OCI-LY7 (cell line): ENCODE measurements around the gene C1QTNF2. TPM values are rescaled to one million over a fixed set of nuclear protein-coding genes. Genes with fewer than 3 reads are reported as not detected.

Source experiments
- BruUV-seq: library from RNA; stranded (reverse); fragments of 400-500 nt; replicated peaks from 2 replicates; lab custom pipeline; 2021; lab: Mats Ljungman, UMichigan
- CTCF ChIA-PET: fragments of 300-600 bp; sonication (Branson Sonifier 250); formaldehyde crosslinking; loops from one replicate; lab custom pipeline; 2022; ENCODE audit warnings: antibody characterized with exemption; ENCODE audit not compliant: unreplicated experiment; lab: Charles Lee
- POLR2A ChIA-PET: fragments of 300-600 bp; sonication (Branson Sonifier 250); formaldehyde crosslinking; loops from one replicate; lab custom pipeline; 2022; ENCODE audit warnings: antibody characterized with exemption; lab: Charles Lee
- DNase-seq: peaks from one replicate; pipeline ENCODE4 v3.0.0-alpha.2; 2015; ENCODE audit warnings: low spot score
- H2AFZ ChIP-seq: fragments of 200-600 bp; sonication (generic), shearing (Covaris generic); 2 replicates; pipeline ENCODE4 v1.6.1; 2014; ENCODE audit warnings: mild to moderate bottlenecking, antibody characterized with exemption, low read length, moderate library complexity
- H3K27ac ChIP-seq: fragments of 200-600 bp; sonication (generic); 2 replicates; pipeline ENCODE4 v1.5.1; 2014; ENCODE audit warnings: mixed run types, low read depth, mild to moderate bottlenecking, moderate library complexity, low read length, inconsistent platforms; ENCODE audit not compliant: poor library complexity, severe bottlenecking
- H3K36me3 ChIP-seq: fragments of 200-600 bp; sonication (generic); 2 replicates; pipeline ENCODE4 v1.6.1; 2014; ENCODE audit warnings: mild to moderate bottlenecking, antibody characterized with exemption, low read length, moderate library complexity, mixed read lengths; ENCODE audit not compliant: insufficient read depth
- H3K4me1 ChIP-seq: fragments of 200-600 bp; sonication (generic); 2 replicates; pipeline ENCODE4 v1.5.1; 2014; ENCODE audit warnings: mild to moderate bottlenecking, low read length; ENCODE audit not compliant: insufficient read depth, poor library complexity, severe bottlenecking
- H3K4me2 ChIP-seq: fragments of 200-600 bp; sonication (generic); 2 replicates; pipeline ENCODE4 v1.6.1; 2014; ENCODE audit warnings: mild to moderate bottlenecking, low read length
- H3K4me3 ChIP-seq: fragments of 200-600 bp; sonication (generic); 2 replicates; pipeline ENCODE4 v1.5.1; 2014; ENCODE audit warnings: mild to moderate bottlenecking, low read depth, low read length; ENCODE audit not compliant: poor library complexity, severe bottlenecking
- H3K79me2 ChIP-seq: fragments of 200-600 bp; sonication (generic); 2 replicates; pipeline ENCODE4 v1.6.1; 2016; ENCODE audit warnings: low read depth, mild to moderate bottlenecking, low read length, moderate library complexity, mixed read lengths; ENCODE audit not compliant: insufficient read depth
- H3K9me2 ChIP-seq: fragments of 200-600 bp; sonication (generic); 2 replicates; pipeline ENCODE4 v1.6.1; 2016; ENCODE audit warnings: mild to moderate bottlenecking, low read length, mixed read lengths; ENCODE audit not compliant: insufficient read depth
- H3K9me3 ChIP-seq: fragments of 200-600 bp; sonication (generic); 2 replicates; pipeline ENCODE4 v1.6.1; 2014; ENCODE audit warnings: mild to moderate bottlenecking, mixed run types, low read length, mixed read lengths
- H4K20me1 ChIP-seq: fragments of 200-600 bp; sonication (generic); 2 replicates; pipeline ENCODE4 v1.6.1; 2014; ENCODE audit warnings: mild to moderate bottlenecking, antibody characterized with exemption, low read length, moderate library complexity, mixed read lengths; ENCODE audit not compliant: insufficient read depth
- EZH2phosphoT487 ChIP-seq: fragments of 200-600 bp; sonication (generic); IDR thresholded peaks from 2 replicates; pipeline ENCODE4 v1.6.1; 2018; ENCODE audit warnings: low read depth, borderline replicate concordance, mild to moderate bottlenecking, mixed run types, antibody characterized with exemption, low read length, moderate library complexity, mixed read lengths
- intact Hi-C: fragments of 100-400 bp; cut with micrococcal nuclease; formaldehyde crosslinking; loops from one replicate; pipeline ENCODE4 v1.10.0; 2022; ENCODE audit not compliant: unreplicated experiment
- total RNA-seq, 2 experiments: library from RNA; depleted of rRNA in 1 of 2; stranded (reverse); fragments of >200 nt in 1 of 2; shearing (Covaris generic) in 1 of 2; gene quantifications; 2 replicates each; pipeline ENCODE4 v1.2.3, GENCODE V29; 2014 to 2022
- TF ChIP-seq, protein P1 (sequence below): fragments of 200-600 bp; sonication (generic); conservative IDR thresholded peaks from 2 replicates; pipeline ENCODE4 v1.5.1; 2014; ENCODE audit warnings: mild to moderate bottlenecking, antibody characterized with exemption, low read length, moderate library complexity, mixed read lengths

C1QTNF2 gene
- total RNA-seq, 2 experiments from 2014 or later = not detected

DNA sequence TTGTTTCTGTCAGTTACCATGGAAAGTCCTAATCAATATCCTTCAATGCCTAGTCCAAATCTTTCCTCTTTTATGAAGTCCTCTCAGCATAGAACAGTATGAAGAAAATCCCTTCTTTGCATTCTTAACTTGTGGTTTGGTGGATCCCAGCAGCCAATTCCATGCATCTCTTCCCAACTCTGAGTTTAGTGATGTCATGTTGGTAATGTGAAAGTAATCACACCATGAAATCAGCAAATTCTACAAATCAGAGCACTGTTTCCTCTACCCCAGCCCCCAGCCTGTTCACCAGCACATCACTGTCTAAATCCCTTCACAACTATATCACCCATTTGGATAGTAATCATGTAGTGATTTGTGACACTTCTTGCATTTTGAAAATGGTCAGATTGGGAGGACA is 4.7 kb upstream of the C1QTNF2 start:
- DNase-seq = no peak
- Histone ChIP-seq H3K27ac (no peak overlapping the region), H3K36me3 (no peaks in the 10 kb centered on the region), H2AFZ (no peak overlapping the region), H3K9me2 (no peaks in the 10 kb centered on the region), H3K9me3 (no peaks in the 10 kb centered on the region), H3K4me3 (no peak overlapping the region), H3K4me2 (no peak overlapping the region), H3K4me1 (no peaks in the 10 kb centered on the region), H4K20me1 (no peaks in the 10 kb centered on the region), H3K79me2 (no peaks in the 10 kb centered on the region)
- POLR2A ChIA-PET = interaction anchor here (0.6 kb wide), 1 partner anchor 279 kb away, joined by 5 read pairs; no protein-coding TSS in a partner anchor
- CTCF ChIA-PET = no interaction called here
- no TSS peak for BruUV-seq
- TF ChIP-seq EZH2phosphoT487 = no peak
- TF ChIP-seq, protein P1, sequence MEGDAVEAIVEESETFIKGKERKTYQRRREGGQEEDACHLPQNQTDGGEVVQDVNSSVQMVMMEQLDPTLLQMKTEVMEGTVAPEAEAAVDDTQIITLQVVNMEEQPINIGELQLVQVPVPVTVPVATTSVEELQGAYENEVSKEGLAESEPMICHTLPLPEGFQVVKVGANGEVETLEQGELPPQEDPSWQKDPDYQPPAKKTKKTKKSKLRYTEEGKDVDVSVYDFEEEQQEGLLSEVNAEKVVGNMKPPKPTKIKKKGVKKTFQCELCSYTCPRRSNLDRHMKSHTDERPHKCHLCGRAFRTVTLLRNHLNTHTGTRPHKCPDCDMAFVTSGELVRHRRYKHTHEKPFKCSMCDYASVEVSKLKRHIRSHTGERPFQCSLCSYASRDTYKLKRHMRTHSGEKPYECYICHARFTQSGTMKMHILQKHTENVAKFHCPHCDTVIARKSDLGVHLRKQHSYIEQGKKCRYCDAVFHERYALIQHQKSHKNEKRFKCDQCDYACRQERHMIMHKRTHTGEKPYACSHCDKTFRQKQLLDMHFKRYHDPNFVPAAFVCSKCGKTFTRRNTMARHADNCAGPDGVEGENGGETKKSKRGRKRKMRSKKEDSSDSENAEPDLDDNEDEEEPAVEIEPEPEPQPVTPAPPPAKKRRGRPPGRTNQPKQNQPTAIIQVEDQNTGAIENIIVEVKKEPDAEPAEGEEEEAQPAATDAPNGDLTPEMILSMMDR = no peak
- intact Hi-C loops = no loop called here

DNA sequence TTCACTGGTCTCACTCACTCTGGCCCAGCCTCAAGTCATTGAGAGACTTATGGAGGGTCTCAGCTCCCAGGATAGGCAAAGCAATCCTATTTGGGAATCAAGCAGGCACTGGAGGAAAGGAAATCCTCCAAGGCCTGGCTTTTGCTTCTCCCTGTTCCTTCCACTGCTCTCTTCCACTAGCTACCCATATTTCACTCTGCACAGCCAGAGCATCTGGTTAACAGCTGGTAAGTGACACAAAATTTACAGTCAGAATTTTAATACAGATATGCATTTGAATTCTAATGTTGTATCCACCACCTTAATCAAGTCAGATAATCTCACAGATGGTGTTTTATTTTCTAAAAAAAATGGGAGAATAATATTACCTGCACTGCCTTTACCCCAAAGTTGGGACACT is 868 bp upstream of the C1QTNF2 start:
- no peaks in the 10 kb centered on the region for H3K36me3 ChIP-seq
- H3K4me3 ChIP-seq = no peak overlapping the region
- H3K9me3 ChIP-seq = no peaks in the 10 kb centered on the region
- intact Hi-C loops = no loop called here
- POLR2A ChIA-PET = interaction anchor here (0.7 kb wide), 1 partner anchor 209 kb away, joined by 3 read pairs; no protein-coding TSS in a partner anchor
- CTCF ChIA-PET = no interaction called here
- no TSS peak for BruUV-seq
- H3K9me2 ChIP-seq = no peaks in the 10 kb centered on the region
- H2AFZ ChIP-seq = no peak overlapping the region
- H3K4me1 ChIP-seq = no peaks in the 10 kb centered on the region
- DNase-seq = no peak
- no peaks in the 10 kb centered on the region for H3K79me2 ChIP-seq
- no peak overlapping the region for H3K4me2 ChIP-seq
- TF ChIP-seq, protein P1 = no peak
- no peak for TF ChIP-seq EZH2phosphoT487
- H3K27ac ChIP-seq = no peak overlapping the region
- H4K20me1 ChIP-seq = no peaks in the 10 kb centered on the region

DNA sequence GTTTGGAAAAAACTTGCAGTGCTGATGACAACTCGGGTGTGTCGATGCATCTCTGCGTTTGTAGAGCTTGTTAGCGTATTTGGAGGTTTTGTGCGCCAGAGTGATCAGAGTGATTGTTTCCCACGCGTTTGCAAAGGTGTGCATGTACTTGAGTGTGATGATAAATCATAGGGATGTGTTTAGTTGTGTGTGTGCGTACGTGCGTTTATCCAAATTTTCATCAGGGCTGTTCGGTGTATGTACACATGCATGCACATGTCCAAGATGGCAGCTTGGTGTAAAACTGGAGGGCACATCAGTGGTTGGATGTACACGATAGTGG is 248 bp upstream of the C1QTNF2 start:
- H3K4me2 ChIP-seq = peak overlapping the region; percentile 23; the same call in 1 of the 2 replicates
- no peaks in the 10 kb centered on the region for H3K36me3 ChIP-seq
- H3K9me2 ChIP-seq = no peaks in the 10 kb centered on the region
- no peaks in the 10 kb centered on the region for H3K79me2 ChIP-seq
- no peaks in the 10 kb centered on the region for H3K9me3 ChIP-seq
- H3K27ac ChIP-seq = no peak overlapping the region
- TF ChIP-seq, protein P1 = no peak
- no peak for TF ChIP-seq EZH2phosphoT487
- BruUV-seq = no TSS peak
- no peak for DNase-seq
- ChIA-PET CTCF (no interaction called here), POLR2A (interaction anchor here (0.7 kb wide), 1 partner anchor 118 kb away, joined by 3 read pairs; no protein-coding TSS in a partner anchor)
- H3K4me1 ChIP-seq = no peaks in the 10 kb centered on the region
- intact Hi-C loops = no loop called here
- no peaks in the 10 kb centered on the region for H4K20me1 ChIP-seq
- H2AFZ ChIP-seq = no peak overlapping the region
- H3K4me3 ChIP-seq = no peak overlapping the region
